K562 treated with DMSO at 1 percent for 12 hours (cell line): ENCODE measurements around the gene ASPSCR1. TPM values are rescaled to one million over a fixed set of nuclear protein-coding genes. Genes with fewer than 3 reads are reported as not detected.

Experiments
- total RNA-seq: library from RNA; unstranded; fragments of 300-600 nt; gene quantifications from 2 replicates; pipeline ENCODE4 v1.2.3, GENCODE V29; 2022; ENCODE audit not compliant: insufficient read depth

Gene ASPSCR1, protein sequence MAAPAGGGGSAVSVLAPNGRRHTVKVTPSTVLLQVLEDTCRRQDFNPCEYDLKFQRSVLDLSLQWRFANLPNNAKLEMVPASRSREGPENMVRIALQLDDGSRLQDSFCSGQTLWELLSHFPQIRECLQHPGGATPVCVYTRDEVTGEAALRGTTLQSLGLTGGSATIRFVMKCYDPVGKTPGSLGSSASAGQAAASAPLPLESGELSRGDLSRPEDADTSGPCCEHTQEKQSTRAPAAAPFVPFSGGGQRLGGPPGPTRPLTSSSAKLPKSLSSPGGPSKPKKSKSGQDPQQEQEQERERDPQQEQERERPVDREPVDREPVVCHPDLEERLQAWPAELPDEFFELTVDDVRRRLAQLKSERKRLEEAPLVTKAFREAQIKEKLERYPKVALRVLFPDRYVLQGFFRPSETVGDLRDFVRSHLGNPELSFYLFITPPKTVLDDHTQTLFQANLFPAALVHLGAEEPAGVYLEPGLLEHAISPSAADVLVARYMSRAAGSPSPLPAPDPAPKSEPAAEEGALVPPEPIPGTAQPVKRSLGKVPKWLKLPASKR
- 32.7 and 45.0 TPM in 2 replicates for total RNA-seq

DNA sequence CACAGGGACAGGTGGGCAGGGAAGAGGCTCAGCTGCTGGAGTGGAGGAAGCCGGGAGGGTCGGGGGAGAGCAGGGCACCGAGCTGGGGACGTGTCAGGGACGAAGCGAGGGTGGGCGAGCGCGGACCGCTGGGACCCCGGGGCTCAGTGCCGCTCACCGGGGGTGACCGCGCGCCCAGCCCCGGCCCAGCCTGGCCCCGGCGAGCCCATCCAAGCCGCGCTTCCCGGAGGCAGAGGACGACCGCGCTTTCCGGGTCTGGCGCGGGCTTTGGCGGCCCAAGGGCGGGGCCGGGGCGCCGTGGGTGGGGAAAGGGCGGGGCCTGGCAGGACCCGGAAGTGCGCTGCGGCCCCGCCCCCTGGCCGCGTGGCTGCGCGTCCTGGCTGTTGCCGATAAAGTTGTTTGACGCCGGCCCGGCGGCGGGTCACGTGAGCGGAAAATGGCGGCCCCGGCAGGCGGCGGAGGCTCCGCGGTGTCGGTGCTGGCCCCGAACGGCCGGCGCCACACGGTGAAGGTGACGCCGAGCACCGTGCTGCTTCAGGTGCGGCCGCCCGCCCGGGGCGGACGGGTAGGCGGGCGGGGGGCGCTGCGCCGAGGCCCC is at the start of gene ASPSCR1:
Gene ASPSCR1 (plus strand): TSS at position 419 of the 598 bp plus-strand sequence. CDS start 18 bp downstream, at position 437.

DNA sequence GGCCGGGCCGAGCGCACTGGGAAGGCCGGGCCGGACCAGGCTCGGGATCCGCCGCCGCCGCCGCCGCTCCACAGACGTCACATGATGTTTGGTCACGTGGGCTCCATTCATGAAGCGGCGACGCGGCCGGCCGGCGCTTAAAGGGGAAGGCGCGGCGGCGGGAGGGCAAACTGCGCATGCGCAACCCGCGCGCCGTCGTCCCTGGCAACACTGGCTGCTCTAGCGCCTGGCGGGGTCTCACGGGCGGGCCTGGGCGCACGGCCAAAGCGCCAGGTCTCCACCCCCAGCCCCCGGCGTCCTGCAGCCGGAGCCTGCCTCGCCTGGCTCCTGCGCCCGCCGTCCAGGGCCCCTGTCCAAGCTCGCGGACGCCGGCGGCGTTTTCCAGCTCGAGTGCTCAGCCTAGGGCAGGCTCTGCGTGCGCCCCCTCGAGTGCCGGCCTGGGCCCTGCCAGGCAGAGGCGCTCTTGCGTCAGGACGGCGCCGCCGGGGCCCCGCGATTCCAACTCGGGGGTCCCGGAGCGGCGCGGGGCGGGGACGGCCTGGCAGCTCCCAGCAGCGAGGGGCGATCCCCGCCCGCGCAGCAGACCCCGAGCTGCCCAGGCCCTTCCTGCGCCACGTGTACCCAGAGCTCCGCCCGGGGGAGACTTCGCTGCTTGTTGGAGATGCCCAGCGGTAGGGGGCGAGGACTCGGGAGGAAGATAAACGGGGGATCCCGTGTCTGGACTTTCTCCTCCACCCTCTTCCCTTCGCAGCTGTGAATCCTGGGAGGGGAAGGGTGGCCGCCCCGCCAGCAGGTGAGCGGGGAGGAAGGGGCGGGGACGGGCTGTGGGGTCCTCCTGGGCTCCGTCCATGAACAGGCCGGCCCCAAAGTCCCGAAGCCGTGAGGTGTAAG is 49.5 kb upstream of the ASPSCR1 start, which contains the start of gene MAFG:
Gene MAFG (minus strand): TSS at position 83 of the 891 bp plus-strand sequence. CDS start 4,550 bp downstream, outside the sequence.

DNA sequence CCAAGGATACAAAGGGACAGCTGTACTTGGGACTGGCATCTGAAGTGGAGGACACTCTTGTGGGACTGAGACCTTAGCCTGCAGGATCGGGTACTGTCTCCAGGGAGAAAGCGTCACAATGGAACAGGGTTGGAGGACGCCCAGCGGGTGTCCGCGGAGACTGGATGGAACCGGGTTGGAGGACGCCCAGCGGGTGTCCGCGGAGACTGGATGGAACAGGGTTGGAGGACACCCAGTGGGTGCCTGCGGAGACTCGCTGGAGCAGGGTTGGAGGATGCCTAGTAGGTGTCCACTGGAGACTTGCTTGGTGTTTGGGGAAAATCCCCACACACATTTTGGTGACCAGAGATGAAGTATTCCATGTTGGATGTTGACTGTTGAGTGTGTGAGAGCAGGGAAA is 30.2 kb upstream of the ASPSCR1 start, which contains the start of gene MYADML2:
Gene MYADML2 (minus strand): TSS at position 45 of the 400 bp plus-strand sequence. CDS start 5,492 bp downstream, outside the sequence.

DNA sequence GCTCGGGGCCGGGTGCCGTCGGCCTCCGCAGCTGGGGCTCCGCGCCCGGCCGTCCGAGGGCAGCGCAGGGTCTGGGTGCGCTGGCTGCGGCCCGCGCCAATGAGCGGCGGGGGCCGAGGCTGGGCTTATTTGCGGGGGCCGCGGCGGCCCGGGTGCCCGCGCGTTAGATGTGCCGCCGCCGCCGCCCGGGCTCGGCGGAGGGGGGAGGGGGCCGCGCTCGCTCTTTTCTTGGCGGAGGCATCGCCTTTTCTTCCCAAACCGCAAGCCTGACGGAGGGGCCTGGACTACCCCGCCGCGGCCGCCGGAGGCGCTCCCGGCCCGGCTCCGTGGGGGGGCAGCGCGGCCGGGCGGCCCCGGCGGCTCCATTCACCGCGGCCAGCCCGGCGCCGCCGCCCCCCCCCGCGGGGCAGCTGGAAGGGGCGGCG is 16.3 kb upstream of the ASPSCR1 start, which contains the start of gene NOTUM:
Gene NOTUM (minus strand): TSS at position 101 of the 425 bp plus-strand sequence. CDS start 278 bp downstream, outside the sequence.

DNA sequence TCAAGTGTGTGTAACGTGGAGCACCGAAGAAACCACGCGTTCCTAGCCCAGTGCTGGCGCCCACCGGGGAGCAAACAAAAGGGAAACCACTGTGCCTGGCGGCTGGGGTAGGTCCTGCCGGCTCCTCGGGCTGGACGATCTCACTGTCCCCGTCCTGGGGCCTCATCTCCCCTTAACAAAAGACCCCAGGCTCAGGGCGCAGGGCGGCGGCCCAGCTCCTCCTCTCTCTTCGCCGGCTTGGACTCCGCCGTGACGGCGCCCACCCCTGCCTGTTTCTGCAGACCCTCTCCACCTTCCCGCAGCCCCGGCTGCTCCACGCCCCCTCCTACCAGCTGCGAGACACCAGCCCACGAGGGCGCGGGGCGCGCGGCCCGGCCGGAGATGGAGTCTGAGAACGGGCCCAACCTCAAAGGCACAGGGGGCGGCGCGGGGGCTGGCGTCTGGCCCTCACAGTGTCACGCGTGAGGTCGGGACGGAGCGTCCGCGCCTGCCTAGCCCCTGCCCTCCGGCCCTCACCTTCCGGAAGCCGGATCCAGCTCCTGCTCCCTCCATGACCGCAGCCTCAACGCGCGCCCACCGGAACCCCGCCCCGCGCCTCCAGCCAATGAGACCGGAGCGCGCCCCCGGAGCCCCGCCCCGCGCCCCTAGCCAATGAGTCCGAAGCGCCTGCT is 45.0 kb downstream of the ASPSCR1 start, which contains the start of gene CENPX:
Gene CENPX (minus strand): TSS at position 569 of the 671 bp plus-strand sequence. CDS start 17 bp downstream, at position 552.

DNA sequence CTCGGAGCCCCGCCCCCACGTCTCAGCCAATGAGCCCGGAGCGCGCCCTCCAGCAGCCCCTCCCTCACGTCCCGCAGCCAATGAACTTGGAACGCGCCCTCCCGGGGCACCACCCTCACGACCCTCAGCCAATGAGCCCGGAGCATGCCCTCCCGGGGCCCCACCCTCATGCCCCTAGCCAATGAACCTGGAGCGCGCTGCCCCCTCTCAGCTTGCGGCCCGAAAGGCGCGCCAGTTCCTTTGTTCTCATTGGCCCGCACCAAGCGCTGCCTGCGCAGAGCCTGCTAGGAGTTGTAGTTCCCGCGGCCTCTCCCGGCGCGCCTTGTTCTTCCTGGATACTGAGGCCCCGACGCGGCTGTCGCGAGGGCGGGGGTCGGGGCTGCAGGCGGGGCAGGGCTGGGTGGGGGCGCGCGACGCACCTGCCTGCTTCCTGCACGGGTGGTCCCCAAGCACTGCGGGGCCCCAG is 45.6 kb downstream of the ASPSCR1 start, which contains the start of gene LRRC45:
Gene LRRC45 (plus strand): TSS at position 325 of the 466 bp plus-strand sequence. CDS start 339 bp downstream, outside the sequence.

DNA sequence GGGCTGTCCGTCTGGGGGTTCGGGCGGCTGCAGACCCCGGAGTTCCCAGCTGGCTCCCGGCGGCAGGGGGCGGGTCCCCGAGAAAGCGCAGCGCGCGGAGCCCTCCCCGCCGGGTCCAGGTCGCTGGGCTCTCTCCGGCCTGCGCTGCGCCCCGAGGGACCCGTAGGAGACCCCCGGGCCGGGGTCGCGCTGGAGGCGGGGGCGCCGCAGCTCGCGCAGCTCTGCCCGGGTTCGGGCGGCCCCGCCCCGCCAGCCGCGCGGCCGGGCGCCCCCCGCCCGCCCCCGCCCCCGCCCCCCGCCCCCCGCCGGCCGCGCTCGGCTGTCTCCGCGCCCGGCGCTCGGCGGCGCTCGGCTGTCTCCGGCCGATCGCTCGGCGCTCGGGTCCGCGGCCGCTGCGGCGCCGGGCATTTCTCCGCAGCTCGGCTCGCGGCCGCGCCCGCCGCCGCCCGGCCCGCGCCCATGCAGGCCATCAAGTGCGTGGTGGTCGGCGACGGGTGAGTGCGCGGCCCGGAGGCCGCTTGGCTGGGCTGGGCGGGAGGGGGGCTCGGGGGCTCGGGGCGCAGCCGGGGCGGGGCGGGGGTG is 54.0 kb downstream of the ASPSCR1 start, which contains the start of gene RAC3:
Gene RAC3 (plus strand): TSS at position 376 of the 582 bp plus-strand sequence. CDS start 84 bp downstream, at position 460.

DNA sequence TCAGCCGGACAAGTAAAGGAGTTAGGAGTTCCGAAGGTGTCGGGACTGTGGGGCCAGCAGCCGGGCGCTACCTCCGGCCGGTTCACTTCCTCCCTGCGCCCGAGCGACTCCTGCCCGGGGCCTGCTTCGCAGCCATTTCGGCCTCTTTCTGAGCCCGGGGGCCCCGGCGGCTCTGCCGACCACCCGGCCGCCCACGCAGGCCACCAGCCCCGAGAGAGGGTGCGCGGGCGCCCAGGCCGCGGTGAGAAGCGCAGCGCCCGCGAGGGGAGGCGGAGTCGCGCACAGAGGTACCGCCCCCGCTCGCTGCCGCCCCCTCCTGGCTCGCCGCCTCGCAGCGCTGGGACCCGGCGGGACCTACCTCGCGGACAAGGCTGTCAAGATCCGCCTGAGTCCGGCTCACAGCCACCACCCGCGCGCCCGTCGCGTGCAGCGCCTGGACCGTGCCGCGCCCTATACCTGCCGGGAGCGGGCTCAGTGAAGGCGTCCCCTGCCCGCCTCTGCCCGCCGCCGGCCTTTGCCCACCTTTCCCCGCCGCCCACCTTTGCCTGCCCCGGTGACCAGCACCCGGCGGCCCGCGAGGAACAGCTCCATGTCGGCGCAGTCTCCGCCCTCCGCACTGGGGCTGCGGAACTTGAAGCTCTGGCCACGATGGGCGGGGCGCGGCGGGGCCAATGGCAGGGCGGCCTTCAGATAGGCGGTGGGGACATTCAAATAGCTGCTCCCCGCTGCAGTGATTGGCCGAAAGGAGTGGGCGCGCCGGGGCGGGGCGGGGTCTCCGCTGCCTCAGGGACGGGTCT is 59.9 kb downstream of the ASPSCR1 start, which contains the start of gene DCXR:
Gene DCXR (minus strand): TSS at position 606 of the 797 bp plus-strand sequence. CDS start 15 bp downstream, at position 591.

DNA sequence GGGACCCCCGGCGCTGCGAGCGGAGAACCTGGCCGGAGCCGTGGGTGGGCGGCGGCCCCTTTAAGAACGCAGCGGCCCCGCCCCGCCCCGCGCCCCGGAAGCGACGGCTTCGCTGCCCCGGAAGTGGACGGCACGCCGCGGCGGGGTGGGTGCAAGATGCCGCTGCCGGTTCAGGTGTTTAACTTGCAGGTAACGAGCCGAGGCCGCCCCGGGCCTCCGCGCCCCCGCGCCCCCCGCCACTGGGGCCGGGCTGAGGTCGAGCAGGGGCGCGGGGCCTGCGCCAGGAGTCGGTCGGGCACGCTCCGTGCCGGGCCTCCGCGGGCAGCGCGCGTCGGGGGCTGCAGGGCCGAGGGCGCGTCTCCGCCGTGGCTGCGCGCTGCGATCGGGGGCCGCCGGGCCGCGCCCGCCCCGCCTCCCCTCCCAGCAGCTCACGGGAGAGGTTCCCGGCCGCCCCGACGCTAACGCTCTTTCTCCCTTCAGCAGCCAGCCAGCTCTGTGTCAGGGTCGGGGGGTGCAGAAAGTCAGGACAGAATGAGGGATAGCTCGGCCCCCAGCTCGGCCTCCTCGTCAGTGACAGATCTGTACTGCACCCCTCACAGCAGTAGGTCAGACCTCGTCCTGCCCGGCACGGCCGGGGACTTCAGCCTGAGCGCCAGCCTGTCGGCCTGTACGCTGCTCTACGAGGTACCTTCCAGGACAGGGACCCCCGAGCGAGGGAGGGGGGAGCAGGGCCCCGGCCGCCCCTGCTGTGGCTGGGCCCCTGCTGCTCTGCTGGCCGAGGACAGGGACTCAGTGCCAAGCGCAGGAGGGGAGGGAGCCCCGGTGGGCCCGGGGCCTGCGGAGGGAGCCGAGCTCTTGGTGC is 74.6 kb downstream of the ASPSCR1 start, which contains the start of the genes GPS1 and RFNG:
Gene GPS1 (plus strand): TSS at position 123 of the 862 bp plus-strand sequence. CDS start 34 bp downstream, at position 157.
Gene RFNG (minus strand): TSS at position 36 of the 862 bp plus-strand sequence. CDS start 45 bp downstream, outside the sequence.

DNA sequence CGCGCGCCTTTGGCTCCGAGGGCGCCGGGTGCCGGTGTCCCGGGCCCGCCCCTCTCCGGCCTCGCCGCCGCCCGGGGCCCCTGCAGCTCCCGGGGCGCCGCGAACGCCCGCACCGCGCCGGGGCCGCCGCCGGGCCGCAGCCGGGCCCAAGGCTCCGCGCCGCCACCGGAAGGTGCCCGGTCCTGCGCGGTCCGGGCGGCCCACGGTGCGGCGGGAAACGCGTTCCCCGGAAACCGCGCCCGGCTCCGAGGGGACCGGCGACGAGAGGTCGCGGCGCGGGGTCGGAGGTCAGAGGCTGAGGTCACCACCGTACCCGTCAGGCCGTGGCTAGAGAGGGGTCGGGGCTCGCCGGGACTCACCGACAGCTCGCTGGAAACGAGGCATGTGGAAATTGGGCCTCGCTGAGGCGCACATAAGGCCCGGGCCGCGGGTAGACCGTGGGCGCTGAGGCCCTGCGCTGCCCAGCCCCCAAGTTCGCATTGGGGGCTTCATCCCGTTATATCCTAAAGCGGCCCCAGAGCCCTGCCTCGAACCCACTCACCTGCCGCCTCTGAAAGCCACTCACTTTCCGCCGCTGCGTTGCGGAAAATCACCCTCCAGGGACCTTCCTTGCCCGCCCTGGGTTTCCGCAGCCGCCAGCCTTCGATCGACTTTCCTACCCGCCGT is 88.3 kb downstream of the ASPSCR1 start, which contains the start of gene DUS1L:
Gene DUS1L (minus strand): TSS at position 167 of the 666 bp plus-strand sequence. CDS start 745 bp downstream, outside the sequence.

Other genes starting within 250 kb of the ASPSCR1 start
- not detected in 2 replicates for gene GCGR, start 173.5 kb upstream of the ASPSCR1 start, total RNA-seq
- 192 and 316 TPM in 2 replicates for gene MCRIP1, start 144.3 kb upstream of the ASPSCR1 start, total RNA-seq
- not detected in 2 replicates for gene PPP1R27, start 142.6 kb upstream of the ASPSCR1 start, total RNA-seq
- 670 and 837 TPM in 2 replicates for gene P4HB, start 117.1 kb upstream of the ASPSCR1 start, total RNA-seq
- gene ARHGDIA, start 106.3 kb upstream of the ASPSCR1 start, total RNA-seq: 219 and 311 TPM in 2 replicates
- 131 and 173 TPM in 2 replicates for gene ALYREF, start 86.0 kb upstream of the ASPSCR1 start, total RNA-seq
- 460 and 768 TPM in 2 replicates for gene ANAPC11, start 85.9 kb upstream of the ASPSCR1 start, total RNA-seq
- 3.1 and 4.4 TPM in 2 replicates for gene NPB, start 75.4 kb upstream of the ASPSCR1 start, total RNA-seq
- gene PCYT2, start 66.2 kb upstream of the ASPSCR1 start, total RNA-seq: 43.6 and 61.6 TPM in 2 replicates
- 34.3 and 38.5 TPM in 2 replicates for gene SIRT7, start 59.5 kb upstream of the ASPSCR1 start, total RNA-seq
- 45.0 and 63.6 TPM in 2 replicates for gene MAFG, start 49.9 kb upstream of the ASPSCR1 start, total RNA-seq
- 170 and 175 TPM in 2 replicates for gene PYCR1, start 40.3 kb upstream of the ASPSCR1 start, total RNA-seq
- not detected in 2 replicates for gene MYADML2, start 30.4 kb upstream of the ASPSCR1 start, total RNA-seq
- gene NOTUM, start 16.4 kb upstream of the ASPSCR1 start, total RNA-seq: 9.0 and 9.7 TPM in 2 replicates
- 108 and 156 TPM in 2 replicates for gene CENPX, start 45.2 kb downstream of the ASPSCR1 start, total RNA-seq
- 11.1 and 13.9 TPM in 2 replicates for gene LRRC45, start 45.7 kb downstream of the ASPSCR1 start, total RNA-seq
- gene RAC3, start 54.0 kb downstream of the ASPSCR1 start, total RNA-seq: 58.4 and 82.9 TPM in 2 replicates
- gene DCXR, start 60.1 kb downstream of the ASPSCR1 start, total RNA-seq: 273 and 376 TPM in 2 replicates
- gene RFNG, start 74.2 kb downstream of the ASPSCR1 start, total RNA-seq: 33.4 and 35.0 TPM in 2 replicates
- gene GPS1, start 74.3 kb downstream of the ASPSCR1 start, total RNA-seq: 118 and 137 TPM in 2 replicates
- gene DUS1L, start 88.2 kb downstream of the ASPSCR1 start, total RNA-seq: 185 and 205 TPM in 2 replicates
- gene FASN, start 120.6 kb downstream of the ASPSCR1 start, total RNA-seq: 69.3 and 119 TPM in 2 replicates
- 10.5 and 13.8 TPM in 2 replicates for gene CCDC57, start 235.2 kb downstream of the ASPSCR1 start, total RNA-seq